CD4-positive, alpha-beta T cell treated with Interleukin-6 at 100 ng/mL for 8 hours (primary cell): ENCODE measurements around the gene AGAP3.

Experiments
- DNase-seq: peaks from one replicate; pipeline ENCODE4 v3.0.0-alpha.2; 2020; ENCODE audit warnings: mixed read lengths, low spot score

Gene AGAP3

GRCh38 chr7:151124481-151124880 is 38.2 kb downstream of the AGAP3 start:
- DNase-seq, result no peak

- DNase-seq, result no peak
Measured at GRCh38 chr7:151124899-151125399, 38.7 kb downstream of the AGAP3 start.

GRCh38 chr7:151125470-151125845 is 39.2 kb downstream of the AGAP3 start:
- DNase-seq, result no peak

GRCh38 chr7:151125846-151126481 is 39.7 kb downstream of the AGAP3 start:
- DNase-seq, result no peak

GRCh38 chr7:151126491-151127137 is 40.3 kb downstream of the AGAP3 start:
- no peak for DNase-seq

GRCh38 chr7:151128144-151128543 is 41.9 kb downstream of the AGAP3 start:
- DNase-seq, result no peak

- DNase-seq, result no peak
Measured at GRCh38 chr7:151128716-151129115, 42.4 kb downstream of the AGAP3 start.

- no peak for DNase-seq
Measured at GRCh38 chr7:151129117-151129959, 43.1 kb downstream of the AGAP3 start.

GRCh38 chr7:151129960-151130591 is 43.8 kb downstream of the AGAP3 start:
- DNase-seq, result no peak

- DNase-seq, result no peak
Measured at GRCh38 chr7:151130741-151131157, 44.5 kb downstream of the AGAP3 start.

GRCh38 chr7:151131224-151131591 is 44.9 kb downstream of the AGAP3 start:
- DNase-seq, result no peak

- no peak for DNase-seq
Measured at GRCh38 chr7:151131592-151132293, 45.5 kb downstream of the AGAP3 start.

- DNase-seq, result no peak
Measured at GRCh38 chr7:151132461-151133205, 46.4 kb downstream of the AGAP3 start.

- no peak for DNase-seq
Measured at GRCh38 chr7:151133266-151133985, 47.2 kb downstream of the AGAP3 start.

- no peak for DNase-seq
Measured at GRCh38 chr7:151133986-151134742, 47.9 kb downstream of the AGAP3 start.

GRCh38 chr7:151134743-151135524 is 48.7 kb downstream of the AGAP3 start:
- DNase-seq, result no peak

- DNase-seq, result no peak
Measured at GRCh38 chr7:151135525-151135845, 49.2 kb downstream of the AGAP3 start.

GRCh38 chr7:151135866-151136843 is 49.9 kb downstream of the AGAP3 start:
- no peak for DNase-seq
